Skeletal muscle tissue (tissue), 4 donors: ENCODE data around the gene ZBTB43. TPM values are rescaled to one million over a fixed set of nuclear protein-coding genes. Genes with fewer than 3 reads are reported as not detected.

Experiments used
- H3K27ac ChIP-seq: one replicate; pipeline ENCODE4 v1.7.0; 2013; ENCODE audit warnings: mild to moderate bottlenecking, low read depth, low read length, inconsistent platforms
- H3K27me3 ChIP-seq, 3 donors: one replicate each; pipeline ENCODE4 v1.7.0; 2013; ENCODE audit warnings: low read length in 3 of 3; ENCODE audit not compliant: control insufficient read depth in 3 of 3, insufficient read depth in 3 of 3
- H3K36me3 ChIP-seq, 3 donors: one replicate each; pipeline ENCODE4 v1.7.0; 2013; ENCODE audit warnings: low read length in 3 of 3; ENCODE audit not compliant: control insufficient read depth in 3 of 3, insufficient read depth in 3 of 3
- H3K4me1 ChIP-seq, 3 donors: one replicate each; pipeline ENCODE4 v1.7.0; 2013; ENCODE audit warnings: low read length in 3 of 3, mild to moderate bottlenecking in 3 of 3; ENCODE audit not compliant: control insufficient read depth in 3 of 3, insufficient read depth in 3 of 3
- H3K4me3 ChIP-seq, 3 donors: one replicate each; pipeline ENCODE4 v1.7.0; 2013; ENCODE audit warnings: low read length in 3 of 3
- H3K9ac ChIP-seq, 3 donors: one replicate each; pipeline ENCODE4 v1.7.0; 2013; ENCODE audit warnings: low read length in 3 of 3, mild to moderate bottlenecking in 3 of 3, moderate library complexity in 2 of 3, low read depth in 1 of 3
- H3K9me3 ChIP-seq, 3 donors: one replicate each; pipeline ENCODE4 v1.7.0; 2013; ENCODE audit warnings: low read length in 3 of 3; ENCODE audit not compliant: control insufficient read depth in 3 of 3
- total RNA-seq: library from RNA; depleted of rRNA; stranded (reverse); fragments of >200 nt; gene quantifications from one replicate; pipeline ENCODE4 v1.2.3, GENCODE V29; 2014
- donor health status: Osteomylitis.

The ZBTB43 gene
- total RNA-seq = 12.0 TPM

- peaks cover 0 to 5% (median 0%) of the 10 kb centered on the region in 3 donors for H3K36me3 ChIP-seq
- H3K4me1 ChIP-seq = peaks cover 28 to 39% (median 31%) of the 10 kb centered on the region in 3 donors
- H3K27me3 ChIP-seq = no peaks in the 10 kb centered on the region
- H3K4me3 ChIP-seq = peak within 1 kb of the TSS; percentile 90 to 99 (median 96)
- H3K9me3 ChIP-seq = no peaks in the 10 kb centered on the region
- peak within 1 kb of the TSS; percentile 98 to 100 (median 99) for H3K9ac ChIP-seq
- peak within 1 kb of the TSS; percentile 100 for H3K27ac ChIP-seq
Measured at GRCh38 chr9:126804696-126805553, at the start of gene ZBTB43. ZBTB43 (plus strand) TSS chr9:126805040; CDS start chr9:126832510, 27,470 bp downstream.

- Histone ChIP-seq H3K9ac (no peak overlapping the region), H3K27ac (no peak overlapping the region), H3K4me3 (no peak overlapping the region), H3K9me3 (no peaks in the 10 kb centered on the region), H3K36me3 (no peaks in the 10 kb centered on the region), H3K4me1 (no peaks in the 10 kb centered on the region), H3K27me3 (peaks cover 28 to 37% (median 30%) of the 10 kb centered on the region in 3 donors)
Measured at GRCh38 chr9:126755317-126755875, 49.4 kb upstream of the ZBTB43 start.

- no peaks in the 10 kb centered on the region for H3K36me3 ChIP-seq
- peaks cover 25 to 34% (median 27%) of the 10 kb centered on the region in 3 donors for H3K27me3 ChIP-seq
- H3K4me3 ChIP-seq = no peak overlapping the region
- H3K9ac ChIP-seq = no peak overlapping the region
- H3K27ac ChIP-seq = no peak overlapping the region
- no peaks in the 10 kb centered on the region for H3K4me1 ChIP-seq
- H3K9me3 ChIP-seq = no peaks in the 10 kb centered on the region
Measured at GRCh38 chr9:126756238-126756637, 48.6 kb upstream of the ZBTB43 start.

- Histone ChIP-seq H3K4me1 (no peaks in the 10 kb centered on the region), H3K9me3 (no peaks in the 10 kb centered on the region), H3K27ac (no peak overlapping the region), H3K9ac (no peak overlapping the region), H3K27me3 (peaks cover 26 to 33% (median 26%) of the 10 kb centered on the region in 3 donors), H3K36me3 (no peaks in the 10 kb centered on the region), H3K4me3 (no peak overlapping the region)
Measured at GRCh38 chr9:126756876-126757415, 47.9 kb upstream of the ZBTB43 start.

- H3K9ac ChIP-seq = no peak overlapping the region
- H3K27me3 ChIP-seq = peaks cover 21 to 27% (median 23%) of the 10 kb centered on the region in 3 donors
- H3K36me3 ChIP-seq = no peaks in the 10 kb centered on the region
- no peaks in the 10 kb centered on the region for H3K9me3 ChIP-seq
- no peak overlapping the region for H3K27ac ChIP-seq
- no peak overlapping the region for H3K4me3 ChIP-seq
- H3K4me1 ChIP-seq = no peaks in the 10 kb centered on the region
Measured at GRCh38 chr9:126758916-126759585, 45.8 kb upstream of the ZBTB43 start.

GRCh38 chr9:126761274-126761673 lies 43.6 kb upstream of the ZBTB43 start:
- H3K36me3 ChIP-seq = no peaks in the 10 kb centered on the region
- H3K4me3 ChIP-seq = no peak overlapping the region
- no peak overlapping the region for H3K9ac ChIP-seq
- H3K4me1 ChIP-seq = no peaks in the 10 kb centered on the region
- H3K27me3 ChIP-seq = peaks cover 10 to 15% (median 15%) of the 10 kb centered on the region in 3 donors
- no peaks in the 10 kb centered on the region for H3K9me3 ChIP-seq
- no peak overlapping the region for H3K27ac ChIP-seq

GRCh38 chr9:126763130-126763764 lies 41.6 kb upstream of the ZBTB43 start:
- no peak overlapping the region for H3K4me3 ChIP-seq
- no peaks in the 10 kb centered on the region for H3K36me3 ChIP-seq
- H3K4me1 ChIP-seq = no peaks in the 10 kb centered on the region
- H3K9me3 ChIP-seq = no peaks in the 10 kb centered on the region
- no peak overlapping the region for H3K9ac ChIP-seq
- no peak overlapping the region for H3K27ac ChIP-seq
- peaks cover 6 to 14% (median 8%) of the 10 kb centered on the region in 3 donors for H3K27me3 ChIP-seq

- no peaks in the 10 kb centered on the region for H3K4me1 ChIP-seq
- peaks cover 11 to 22% (median 11%) of the 10 kb centered on the region in 3 donors for H3K27me3 ChIP-seq
- H3K27ac ChIP-seq = no peak overlapping the region
- no peak overlapping the region for H3K4me3 ChIP-seq
- peaks cover 0 to 2% (median 0%) of the 10 kb centered on the region in 3 donors for H3K9me3 ChIP-seq
- no peak overlapping the region for H3K9ac ChIP-seq
- H3K36me3 ChIP-seq = no peaks in the 10 kb centered on the region
Measured at GRCh38 chr9:126773004-126773607, 31.7 kb upstream of the ZBTB43 start.

GRCh38 chr9:126775926-126776325 lies 28.9 kb upstream of the ZBTB43 start:
- no peak overlapping the region for H3K4me3 ChIP-seq
- H3K27me3 ChIP-seq = peaks cover 21 to 26% (median 22%) of the 10 kb centered on the region in 3 donors
- no peaks in the 10 kb centered on the region for H3K36me3 ChIP-seq

More at GRCh38 chr9:126775926-126776325, 28.9 kb upstream of the ZBTB43 start:
- no peak overlapping the region for H3K9ac ChIP-seq
- no peak overlapping the region for H3K27ac ChIP-seq
- no peaks in the 10 kb centered on the region for H3K9me3 ChIP-seq
- H3K4me1 ChIP-seq = no peaks in the 10 kb centered on the region
